H9 (cell line): ENCODE results near the gene MYO3A. TPM values are rescaled to one million over a fixed set of nuclear protein-coding genes. Genes with fewer than 3 reads are reported as not detected.

ENCODE experiments used
- DNase-seq: peaks from one replicate; pipeline ENCODE4 v3.0.0-alpha.2; 2017
- H2AFZ ChIP-seq: one replicate; pipeline ENCODE4 v1.6.1; 2013; ENCODE audit warnings: mild to moderate bottlenecking, low read length, control low read depth, moderate library complexity
- H2AK5ac ChIP-seq: 2 replicates; pipeline ENCODE4 v1.6.1; 2013; ENCODE audit warnings: low read length, control low read depth, mixed read lengths; ENCODE audit not compliant: insufficient read length
- H2BK120ac ChIP-seq: one replicate; pipeline ENCODE4 v1.6.1; 2013; ENCODE audit warnings: low read depth, mild to moderate bottlenecking, low read length, control low read depth, inconsistent platforms; ENCODE audit not compliant: poor library complexity, severe bottlenecking
- H2BK12ac ChIP-seq: 2 replicates; pipeline ENCODE4 v1.6.1; 2013; ENCODE audit warnings: low read length, control low read depth, mixed read lengths, low read depth; ENCODE audit not compliant: insufficient read length
- H2BK15ac ChIP-seq: 2 replicates; pipeline ENCODE4 v1.6.1; 2013; ENCODE audit warnings: low read depth, low read length, control low read depth
- H2BK20ac ChIP-seq: one replicate; pipeline ENCODE4 v1.6.1; 2013; ENCODE audit warnings: low read depth, mild to moderate bottlenecking, low read length, control low read depth, inconsistent platforms; ENCODE audit not compliant: poor library complexity, severe bottlenecking
- H2BK5ac ChIP-seq: 2 replicates; pipeline ENCODE4 v1.6.1; 2013; ENCODE audit warnings: low read length, control low read depth, mixed read lengths; ENCODE audit not compliant: insufficient read length
- H3K14ac ChIP-seq: 2 replicates; pipeline ENCODE4 v1.6.1; 2013; ENCODE audit warnings: low read length, control low read depth; ENCODE audit not compliant: insufficient read depth
- H3K18ac ChIP-seq: 2 replicates; pipeline ENCODE4 v1.6.1; 2013; ENCODE audit warnings: low read depth, mild to moderate bottlenecking, mixed read lengths, low read length, control low read depth; ENCODE audit not compliant: insufficient read length
- H3K23ac ChIP-seq: 2 replicates; pipeline ENCODE4 v1.6.1; 2013; ENCODE audit warnings: low read length, control low read depth, mixed read lengths, low read depth; ENCODE audit not compliant: insufficient read length
- H3K23me2 ChIP-seq: 2 replicates; pipeline ENCODE4 v1.6.1; 2013; ENCODE audit warnings: low read depth, mild to moderate bottlenecking, mixed read lengths, low read length, control low read depth; ENCODE audit not compliant: insufficient read length, poor library complexity, severe bottlenecking
- H3K27ac ChIP-seq: 2 replicates; pipeline ENCODE4 v1.5.1; 2013; ENCODE audit warnings: low read length, control low read depth, mixed read lengths, low read depth; ENCODE audit not compliant: insufficient read length
- H3K27me3 ChIP-seq: 2 replicates; pipeline ENCODE4 v1.6.1; 2013; ENCODE audit warnings: low read length, control low read depth, inconsistent platforms; ENCODE audit not compliant: insufficient read depth
- H3K4ac ChIP-seq: 2 replicates; pipeline ENCODE4 v1.6.1; 2013; ENCODE audit warnings: low read depth, mild to moderate bottlenecking, control low read depth, inconsistent platforms, low read length, moderate library complexity
- H3K4me1 ChIP-seq: 2 replicates; pipeline ENCODE4 v1.6.1; 2013; ENCODE audit warnings: low read length, control low read depth, inconsistent platforms; ENCODE audit not compliant: insufficient read depth
- H3K4me2 ChIP-seq: 2 replicates; pipeline ENCODE4 v1.6.1; 2013; ENCODE audit warnings: low read length, control low read depth, mixed read lengths; ENCODE audit not compliant: insufficient read length, insufficient read depth
- H3K56ac ChIP-seq: 2 replicates; pipeline ENCODE4 v1.6.1; 2013; ENCODE audit warnings: low read depth, mild to moderate bottlenecking, mixed read lengths, low read length, control low read depth; ENCODE audit not compliant: insufficient read length
- H3K79me1 ChIP-seq: 2 replicates; pipeline ENCODE4 v1.6.1; 2013; ENCODE audit warnings: low read depth, mild to moderate bottlenecking, moderate library complexity, low read length, control low read depth, inconsistent platforms; ENCODE audit not compliant: insufficient read depth, poor library complexity, severe bottlenecking
- H3K79me2 ChIP-seq: 2 replicates; pipeline ENCODE4 v1.6.1; 2013; ENCODE audit warnings: low read length, control low read depth, inconsistent platforms; ENCODE audit not compliant: insufficient read depth
- H3K9ac ChIP-seq: 2 replicates; pipeline ENCODE4 v1.6.1; 2013; ENCODE audit warnings: low read length, control low read depth, mixed read lengths; ENCODE audit not compliant: insufficient read length; ENCODE audit errors: extremely low read depth
- H3K9me3 ChIP-seq: one replicate; pipeline ENCODE4 v1.6.1; 2013; ENCODE audit warnings: low read depth, low read length, inconsistent platforms; ENCODE audit not compliant: control insufficient read depth
- H3T11ph ChIP-seq: one replicate; pipeline ENCODE4 v1.6.1; 2013; ENCODE audit warnings: mild to moderate bottlenecking, low read length, control low read depth, inconsistent platforms
- H4K20me1 ChIP-seq: one replicate; pipeline ENCODE4 v1.6.1; 2013; ENCODE audit not compliant: control insufficient read depth, insufficient read length, insufficient read depth
- H4K5ac ChIP-seq: 2 replicates; pipeline ENCODE4 v1.6.1; 2013; ENCODE audit warnings: low read depth, mild to moderate bottlenecking, mixed read lengths, low read length, control low read depth; ENCODE audit not compliant: insufficient read length
- H4K8ac ChIP-seq: replicated peaks from 2 replicates; pipeline ENCODE4 v1.6.1; 2013; ENCODE audit warnings: low read length, control low read depth, mixed read lengths, low read depth; ENCODE audit not compliant: insufficient read length
- H4K91ac ChIP-seq: 2 replicates; pipeline ENCODE4 v1.6.1; 2013; ENCODE audit warnings: low read depth, mild to moderate bottlenecking, moderate library complexity, mixed read lengths, low read length, control low read depth; ENCODE audit not compliant: insufficient read length
- H3K27ac Mint-ChIP-seq, 3 experiments: 2 replicates in 2 of 3; 3 replicates in 1 of 3; pipeline ENCODE4 v1.8.0; 2020 to 2021; ENCODE audit warnings: mixed read lengths in 3 of 3, mild to moderate bottlenecking in 1 of 3, moderate library complexity in 1 of 3
- H3K27me3 Mint-ChIP-seq: 2 replicates; pipeline ENCODE4 v1.8.0; 2021; ENCODE audit warnings: low read depth, mild to moderate bottlenecking, moderate library complexity, mixed read lengths
- H3K36me3 Mint-ChIP-seq, 3 experiments: 2 replicates in 2 of 3; 3 replicates in 1 of 3; pipeline ENCODE4 v1.8.0; 2020 to 2021; ENCODE audit warnings: low read depth in 3 of 3, mixed read lengths in 3 of 3; ENCODE audit not compliant: insufficient read depth in 1 of 3
- H3K4me1 Mint-ChIP-seq, 2 experiments: 2 replicates each; pipeline ENCODE4 v1.8.0; 2020; ENCODE audit warnings: mixed read lengths in 2 of 2
- H3K4me3 Mint-ChIP-seq, 2 experiments: 2 replicates in 1 of 2; 3 replicates in 1 of 2; pipeline ENCODE4 v1.8.0; 2020 to 2021; ENCODE audit warnings: mild to moderate bottlenecking in 2 of 2, mixed read lengths in 2 of 2, moderate library complexity in 1 of 2
- H3K9me3 Mint-ChIP-seq, 2 experiments: 2 replicates in 1 of 2; 3 replicates in 1 of 2; pipeline ENCODE4 v1.8.0; 2020; ENCODE audit warnings: mild to moderate bottlenecking in 2 of 2, mixed read lengths in 2 of 2, moderate library complexity in 1 of 2
- CTCF ChIP-seq: fragments of 200-600 bp; sonication (generic); conservative IDR thresholded peaks from 3 replicates; pipeline ENCODE4 v1.8.0; 2021; ENCODE audit warnings: antibody characterized with exemption, mild to moderate bottlenecking
- WGBS: extraction: QIAGEN DNeasy Blood & Tissue Kit; methylation state at CpG from one replicate; pipeline ENCODE4 v1.1.7; 2013; ENCODE audit warnings: missing lambda C conversion rate, low lambda C conversion rate, mixed read lengths; ENCODE audit not compliant: insufficient read length; ENCODE audit errors: extremely low coverage; 5-methylcytosine and 5-hydroxymethylcytosine counted together
- total RNA-seq: library from RNA; stranded (reverse); gene quantifications from 2 replicates; pipeline ENCODE4 v1.2.1, GENCODE V29; 2021

MYO3A gene
- total RNA-seq, 1 experiment from 2014 or later: 4.3 TPM

GRCh38 chr10:25899304-25899703 lies 34.7 kb upstream of the MYO3A start:
- Histone ChIP-seq H4K20me1 (no peaks in the 10 kb centered on the region), H4K5ac (no peak overlapping the region), H2BK120ac (no peak overlapping the region), H3K79me1 (no peaks in the 10 kb centered on the region), H3T11ph (no peak overlapping the region), H3K18ac (no peak overlapping the region), H3K23me2 (no peaks in the 10 kb centered on the region), H3K27me3 (no peaks in the 10 kb centered on the region), H4K91ac (no peak overlapping the region), H3K79me2 (no peaks in the 10 kb centered on the region), H2BK5ac (no peak overlapping the region), H3K23ac (no peak overlapping the region), H2BK15ac (no peak overlapping the region), H2AK5ac (no peak overlapping the region), H2BK12ac (no peak overlapping the region), H3K14ac (no peak overlapping the region), H2AFZ (no peak overlapping the region), H3K4me2 (no peak overlapping the region), H3K27ac (no peak overlapping the region), H3K9ac (no peak overlapping the region), H3K9me3 (no peaks in the 10 kb centered on the region), H3K4ac (no peak overlapping the region), H4K8ac (no peak overlapping the region), H3K4me1 (no peaks in the 10 kb centered on the region; the same call in 1 of the 2 replicates), H2BK20ac (no peak overlapping the region), H3K56ac (no peak overlapping the region)
- Mint-ChIP-seq H3K9me3 (no peaks in the 10 kb centered on the region), H3K4me1 (peaks cover 21 to 27% of the 10 kb centered on the region in 2 experiments), H3K36me3 (no peaks in the 10 kb centered on the region), H3K27ac (no peak overlapping the region; a peak in 1 of 7 replicates), H3K4me3 (no peak overlapping the region), H3K27me3 (no peaks in the 10 kb centered on the region)
- no peak for TF ChIP-seq CTCF
- no CpG with 5 or more reads among the region's 3 CpGs for WGBS
- no peak for DNase-seq
